ENCODE data around the gene KIF9. TPM values are rescaled to one million over a fixed set of nuclear protein-coding genes. Genes with fewer than 3 reads are reported as not detected.

The KIF9 gene
- total and polyA plus RNA-seq, 2 of the 8 experiments (the other 6 are each of a cell fraction or from before 2014, with no cell fraction given): 5.0 to 8.0 TPM

GRCh38 chr3:47193871-47194859, 88.4 kb downstream of the KIF9 start:
- H4K5ac ChIP-seq (ENCODE audit: insufficient read length, low read depth, low read length): no peak overlapping the region
- no peaks in the 10 kb centered on the region for H3K23me2 ChIP-seq (ENCODE audit: low read depth, low read length)
- no peak overlapping the region for H3K4me2 ChIP-seq (ENCODE audit: insufficient read depth in 1 of 2, low read depth in 2 of 2, low read length in 2 of 2)
- no peaks in the 10 kb centered on the region for H4K20me1 ChIP-seq (replicated peaks in 1 of 2; ENCODE audit: control insufficient read depth in 1 of 2, insufficient read depth in 2 of 2, low read length in 2 of 2)
- 87% methylated on average over 4 of the region's 4 CpGs; no CpG with 5 or more reads in 1 of the 2 experiments for WGBS, 2 experiments (ENCODE audit: extremely low coverage in 1 of 2, insufficient coverage in 1 of 2, insufficient read length in 1 of 2, insufficient replicate concordance in 2 of 2, low coverage in 1 of 2, low lambda C conversion rate in 2 of 2, missing lambda C conversion rate in 1 of 2)
- H3K56ac ChIP-seq (replicated peaks; ENCODE audit: insufficient read length, low read depth, low read length): no peak overlapping the region
- H4K91ac ChIP-seq (replicated peaks; ENCODE audit: insufficient read length, low read length): no peak overlapping the region
- H3K79me1 ChIP-seq (ENCODE audit: low read depth, low read length): no peaks in the 10 kb centered on the region
- H2BK20ac ChIP-seq (ENCODE audit: low read length): no peak overlapping the region
- TF ChIP-seq CHD1 (IDR thresholded peaks at IDR 0.05; ENCODE audit: low read depth, low read length): no peak
- no peak for TF ChIP-seq MAX (IDR thresholded peaks at IDR 0.05)
- no peak overlapping the region for H2BK120ac ChIP-seq (replicated peaks; ENCODE audit: low read depth, low read length)
- H3K4ac ChIP-seq (replicated peaks; ENCODE audit: insufficient read length, low read depth, low read length): no peak overlapping the region
- H2BK12ac ChIP-seq (ENCODE audit: low read depth, low read length): no peak overlapping the region
- no peaks in the 10 kb centered on the region for H3K36me3 ChIP-seq (ENCODE audit: control insufficient read depth in 2 of 4, insufficient read depth in 4 of 4, low read length in 3 of 4)
- no peaks in the 10 kb centered on the region for H3K4me1 ChIP-seq (replicated peaks in 1 of 4; ENCODE audit: control insufficient read depth in 3 of 4, insufficient read depth in 4 of 4, low read length in 3 of 4)
- no peak overlapping the region for H3K27ac ChIP-seq (ENCODE audit: low read depth, low read length)
- H3K79me2 ChIP-seq (ENCODE audit: control insufficient read depth in 1 of 2, insufficient read depth in 2 of 2, low read length in 2 of 2): no peaks in the 10 kb centered on the region
- H2BK5ac ChIP-seq (ENCODE audit: low read depth, low read length): no peak overlapping the region
- H3K23ac ChIP-seq (ENCODE audit: insufficient read length): no peak overlapping the region
- H3K9ac ChIP-seq (replicated peaks in 1 of 4; ENCODE audit: extremely low read depth in 1 of 4, low read depth in 3 of 4, low read length in 3 of 4): no peak overlapping the region
- no peak overlapping the region for H4K8ac ChIP-seq (ENCODE audit: extremely low read depth, insufficient read depth, low read length)
- H3K14ac ChIP-seq (ENCODE audit: insufficient read length): no peak overlapping the region
- no peaks in the 10 kb centered on the region for H3K9me3 ChIP-seq (ENCODE audit: insufficient read depth in 2 of 2, low read depth in 1 of 2, low read length in 1 of 2)
- H2AFZ ChIP-seq (ENCODE audit: low read length): no peak overlapping the region
- FAIRE-seq (no peak), DNase-seq (ENCODE audit: low read depth in 1 of 2, low spot score in 2 of 2) (no peak)
- ChIA-PET POLR2A (ENCODE audit: partially characterized antibody) (interaction anchor here (0.6 to 1.3 kb wide), 4 partner anchors 16 to 133 kb away, joined by 3 to 5 read pairs (median 3); partner anchors contain the start of gene SETD2), CTCF (ENCODE audit: partially characterized antibody) (interaction anchor here (1.0 to 1.3 kb wide), 2 partner anchors 10 to 246 kb away, joined by 3 read pairs; no protein-coding TSS in a partner anchor)
- H3K18ac ChIP-seq (ENCODE audit: extremely low read depth, low read length): no peak overlapping the region
- H2AK5ac ChIP-seq (ENCODE audit: low read depth, low read length): no peak overlapping the region
- H3K27me3 ChIP-seq (replicated peaks in 1 of 4; ENCODE audit: control insufficient read depth in 3 of 4, extremely low read depth in 1 of 4, insufficient read depth in 3 of 4, low read length in 3 of 4): no peaks in the 10 kb centered on the region
- no peak overlapping the region for H3K4me3 ChIP-seq (ENCODE audit: extremely low read depth in 1 of 4, insufficient read depth in 2 of 4, low read depth in 3 of 4, low read length in 4 of 4)
- no peak overlapping the region for H2BK15ac ChIP-seq (ENCODE audit: low read length)
